Endothelial cell of umbilical vein (primary cell): ENCODE measurements around the gene MYBPHL. TPM values are rescaled to one million over a fixed set of nuclear protein-coding genes. Genes with fewer than 3 reads are reported as not detected.

Experiments
- BruUV-seq: library from RNA; stranded (reverse); fragments of 400-500 nt; replicated peaks from 2 replicates; lab custom pipeline; 2021; lab: Mats Ljungman, UMichigan
- CTCF ChIA-PET: fragments of 300-600, 350-600 bp; sonication (Branson Sonifier 250); formaldehyde crosslinking; loops from one replicate; lab custom pipeline; 2021; ENCODE audit warnings: antibody characterized with exemption, inconsistent platforms; lab: Charles Lee
- POLR2A ChIA-PET: fragments of 300-600, 350-600 bp; sonication (Branson Sonifier 250); formaldehyde crosslinking; loops from one replicate; lab custom pipeline; 2021; ENCODE audit warnings: antibody characterized with exemption, inconsistent platforms; lab: Charles Lee
- DNase-seq: peaks from one replicate; pipeline ENCODE4 v3.0.0-alpha.2; 2011; ENCODE audit warnings: low read depth, low spot score
- FAIRE-seq: peaks from 2 replicates; lab custom pipeline; 2011; peaks lifted over from hg19 to GRCh38; lab: Jason Lieb, UNC
- H2AFZ ChIP-seq: 2 replicates; pipeline ENCODE4 v1.6.0; 2012; ENCODE audit warnings: low read depth, low read length, control low read depth, inconsistent platforms
- H3K27ac ChIP-seq: 2 replicates; pipeline ENCODE4 v1.5.1; 2011; ENCODE audit warnings: low read depth, mild to moderate bottlenecking, control low read depth, low read length, moderate library complexity; ENCODE audit not compliant: insufficient read depth
- H3K27me3 ChIP-seq, 2 experiments: 2 replicates each; pipeline versions ENCODE4 v1.6.0 to v1.6.1; 2011; ENCODE audit warnings: low read length in 2 of 2, mixed read lengths in 1 of 2; ENCODE audit not compliant: control insufficient read depth in 2 of 2, insufficient read depth in 2 of 2
- H3K36me3 ChIP-seq, 2 experiments: 2 replicates in 1 of 2; 3 replicates in 1 of 2; pipeline ENCODE4 v1.5.1; 2011; ENCODE audit warnings: low read length in 2 of 2, mild to moderate bottlenecking in 1 of 2, moderate library complexity in 1 of 2; ENCODE audit not compliant: control insufficient read depth in 2 of 2, insufficient read depth in 2 of 2; ENCODE audit errors: extremely low read depth in 1 of 2
- H3K4me1 ChIP-seq: 3 replicates; pipeline ENCODE4 v1.5.1; 2011; ENCODE audit warnings: mild to moderate bottlenecking, low read length; ENCODE audit not compliant: control insufficient read depth, insufficient read depth; ENCODE audit errors: extremely low read depth
- H3K4me2 ChIP-seq: 2 replicates; pipeline ENCODE4 v1.6.1; 2011; ENCODE audit warnings: low read length, control low read depth, mixed read lengths; ENCODE audit not compliant: insufficient read depth
- H3K4me3 ChIP-seq, 3 experiments: fragments of 200-600 bp in 1 of 3; sonication (generic), shearing (Covaris generic) in 1 of 3; replicated peaks in 1 of 3; 2 replicates each; pipeline ENCODE4 v1.5.1; 2011 to 2016; ENCODE audit warnings: control low read depth in 3 of 3, low read length in 3 of 3, mild to moderate bottlenecking in 2 of 3, inconsistent platforms in 1 of 3, low read depth in 1 of 3, moderate library complexity in 1 of 3; ENCODE audit not compliant: insufficient read depth in 1 of 3
- H3K79me2 ChIP-seq: 2 replicates; pipeline ENCODE4 v1.6.0; 2012; ENCODE audit warnings: low read length, inconsistent platforms; ENCODE audit not compliant: control insufficient read depth, insufficient read depth
- H3K9ac ChIP-seq: replicated peaks from 2 replicates; pipeline ENCODE3; 2011; ENCODE audit warnings: low read length, control low read depth; ENCODE audit not compliant: insufficient read depth; ENCODE audit errors: extremely low read depth
- H3K9me1 ChIP-seq: replicated peaks from 3 replicates; pipeline ENCODE4 v1.6.0; 2011; ENCODE audit warnings: mild to moderate bottlenecking, low read length; ENCODE audit not compliant: control insufficient read depth, insufficient read depth; ENCODE audit errors: extremely low read depth
- H3K9me3 ChIP-seq: replicated peaks from 2 replicates; pipeline ENCODE4 v1.5.1; 2012; ENCODE audit warnings: low read length, inconsistent platforms; ENCODE audit not compliant: control insufficient read depth, insufficient read depth
- H4K20me1 ChIP-seq: replicated peaks from 2 replicates; pipeline ENCODE3; 2011; ENCODE audit warnings: mild to moderate bottlenecking, low read length; ENCODE audit not compliant: control insufficient read depth, insufficient read depth; ENCODE audit errors: extremely low read depth
- JUN ChIP-seq: IDR thresholded peaks from 2 replicates; pipeline ENCODE4 v1.6.1; 2011; ENCODE audit warnings: borderline replicate concordance, low read depth; ENCODE audit not compliant: insufficient read length, insufficient read depth
- MYC ChIP-seq: IDR thresholded peaks from one replicate; pipeline ENCODE4 v1.6.1; 2011; ENCODE audit warnings: mild to moderate bottlenecking, low read depth, low read length
- POLR2AphosphoS5 ChIP-seq: IDR thresholded peaks from 2 replicates; pipeline ENCODE4 v1.6.1; 2012; ENCODE audit warnings: low read depth, mild to moderate bottlenecking, control low read depth, low read length, moderate library complexity; ENCODE audit not compliant: insufficient read depth
- dilution Hi-C: fragments of 300-500 bp; cut with MboI; formaldehyde crosslinking; loops from one replicate; pipeline ENCODE4 v1.15.0; 2019; ENCODE audit warnings: low sequenced_read_pairs; ENCODE audit not compliant: extremely low pct_ligation_motif_present
- intact Hi-C: fragments of 100-400 bp; cut with micrococcal nuclease; formaldehyde crosslinking; loops from one replicate; pipeline ENCODE4 v1.10.0; 2022
- polyA plus RNA-seq, 4 experiments: library from polyadenylated mRNA; depleted of rRNA in 3 of 4; stranded (reverse) in 3 of 4; unstranded in 1 of 4; fragments of >200 nt; gene quantifications; 2 replicates each; pipeline versions ENCODE4 v1.2.1 to v1.2.3, GENCODE V29; 2011 to 2012; ENCODE audit warnings: missing spikeins in 1 of 4
- total RNA-seq: library from RNA; stranded (reverse); gene quantifications from 2 replicates; pipeline ENCODE4 v1.2.3, GENCODE V29; 2021
- TF ChIP-seq, protein P1 (sequence below), 2 donors: IDR thresholded peaks; 1 replicate in 1 of 2; 2 replicates in 1 of 2; pipeline ENCODE4 v1.5.1; 2011; ENCODE audit warnings: low read length in 2 of 2, mild to moderate bottlenecking in 2 of 2, moderate library complexity in 2 of 2, control low read depth in 1 of 2, inconsistent platforms in 1 of 2, low read depth in 1 of 2; ENCODE audit not compliant: insufficient read depth in 1 of 2; ENCODE audit errors: extremely low read depth in 1 of 2
- TF ChIP-seq, protein P2 (sequence below): IDR thresholded peaks from 2 replicates; pipeline ENCODE4 v1.6.1; 2011; ENCODE audit not compliant: insufficient read depth, insufficient read length

MYBPHL gene
- total and polyA plus RNA-seq, 2 donors (not counting 3 experiments of a cell fraction or from before 2014, with no cell fraction given): not detected

DNA sequence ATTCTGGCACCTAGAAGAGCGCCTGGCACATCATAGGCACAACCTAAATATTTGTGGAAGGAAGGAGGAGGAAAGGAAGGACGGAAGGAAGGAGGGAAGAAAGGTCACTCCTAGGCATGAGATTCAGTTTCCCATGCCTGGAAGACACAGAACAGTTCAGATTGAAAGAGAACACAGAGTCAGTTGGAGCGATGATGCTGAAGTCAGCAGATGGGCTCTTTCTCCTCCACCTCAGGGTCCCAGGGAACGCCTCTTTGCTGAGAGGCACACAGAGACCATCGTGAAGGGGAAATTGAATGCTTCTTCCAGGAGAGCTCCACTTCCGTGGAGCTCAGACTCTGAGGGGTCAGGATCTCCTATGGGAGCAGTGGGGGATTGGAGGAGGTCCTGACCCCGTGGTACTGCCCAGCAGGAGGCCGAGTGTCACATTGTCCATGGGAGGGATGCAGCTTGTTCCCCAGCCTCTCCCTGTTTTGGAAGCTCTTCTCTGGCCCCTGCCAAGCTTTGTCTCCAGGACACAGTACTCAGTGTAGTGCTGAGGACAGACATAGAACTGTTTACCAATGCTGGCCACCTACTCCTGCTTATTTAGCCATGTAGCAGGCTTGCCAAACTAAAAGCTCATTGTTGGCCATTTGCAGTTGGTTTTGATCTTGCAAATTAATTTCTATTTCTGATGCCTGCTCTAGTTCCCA, 2.4 kb downstream of the MYBPHL start:
- no peak overlapping the region for H3K4me3 ChIP-seq
- no peak overlapping the region for H3K27ac ChIP-seq
- no peaks in the 10 kb centered on the region for H3K79me2 ChIP-seq
- dilution Hi-C loops (no loop called here), intact Hi-C loops (no loop called here)
- no peaks in the 10 kb centered on the region for H3K4me1 ChIP-seq
- no peak for TF ChIP-seq JUN
- no peak for TF ChIP-seq POLR2AphosphoS5
- TF ChIP-seq, protein P1, sequence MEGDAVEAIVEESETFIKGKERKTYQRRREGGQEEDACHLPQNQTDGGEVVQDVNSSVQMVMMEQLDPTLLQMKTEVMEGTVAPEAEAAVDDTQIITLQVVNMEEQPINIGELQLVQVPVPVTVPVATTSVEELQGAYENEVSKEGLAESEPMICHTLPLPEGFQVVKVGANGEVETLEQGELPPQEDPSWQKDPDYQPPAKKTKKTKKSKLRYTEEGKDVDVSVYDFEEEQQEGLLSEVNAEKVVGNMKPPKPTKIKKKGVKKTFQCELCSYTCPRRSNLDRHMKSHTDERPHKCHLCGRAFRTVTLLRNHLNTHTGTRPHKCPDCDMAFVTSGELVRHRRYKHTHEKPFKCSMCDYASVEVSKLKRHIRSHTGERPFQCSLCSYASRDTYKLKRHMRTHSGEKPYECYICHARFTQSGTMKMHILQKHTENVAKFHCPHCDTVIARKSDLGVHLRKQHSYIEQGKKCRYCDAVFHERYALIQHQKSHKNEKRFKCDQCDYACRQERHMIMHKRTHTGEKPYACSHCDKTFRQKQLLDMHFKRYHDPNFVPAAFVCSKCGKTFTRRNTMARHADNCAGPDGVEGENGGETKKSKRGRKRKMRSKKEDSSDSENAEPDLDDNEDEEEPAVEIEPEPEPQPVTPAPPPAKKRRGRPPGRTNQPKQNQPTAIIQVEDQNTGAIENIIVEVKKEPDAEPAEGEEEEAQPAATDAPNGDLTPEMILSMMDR (IDR thresholded peaks at IDR 0.05; ENCODE audit: extremely low read depth in 1 of 2, insufficient read depth in 1 of 2, low read depth in 1 of 2, low read length in 2 of 2): no peak
- TF ChIP-seq, protein P2, sequence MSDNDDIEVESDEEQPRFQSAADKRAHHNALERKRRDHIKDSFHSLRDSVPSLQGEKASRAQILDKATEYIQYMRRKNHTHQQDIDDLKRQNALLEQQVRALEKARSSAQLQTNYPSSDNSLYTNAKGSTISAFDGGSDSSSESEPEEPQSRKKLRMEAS: no peak
- no peak for TF ChIP-seq MYC
- peaks cover 12 to 13% of the 10 kb centered on the region in 2 experiments for H3K27me3 ChIP-seq
- H2AFZ ChIP-seq: no peak overlapping the region
- no peaks in the 10 kb centered on the region for H3K36me3 ChIP-seq
- DNase-seq: no peak
- H4K20me1 ChIP-seq: no peaks in the 10 kb centered on the region
- H3K9ac ChIP-seq: no peak overlapping the region
- no peaks in the 10 kb centered on the region for H3K9me1 ChIP-seq
- no peak overlapping the region for H3K4me2 ChIP-seq
- ChIA-PET CTCF (interaction anchor here (1.6 kb wide), 1 partner anchor 25 kb away, joined by 3 read pairs; no protein-coding TSS in a partner anchor), POLR2A (no interaction called here)
- FAIRE-seq: no peak
- BruUV-seq: no TSS peak
- no peaks in the 10 kb centered on the region for H3K9me3 ChIP-seq
